Stimulated activated CD8-positive, alpha-beta memory T cell treated with anti-CD3 and anti-CD28 coated beads, Interleukin-7, amount 100 ng/mL, for 24 hours (primary cell): Measurements from ENCODE around the gene WBP1L.
"Not testable (repeated sequence)": the region's sequence is repeated elsewhere in the genome, so short reads cannot be mapped to it uniquely, and the experiment has no call there.

ENCODE experiments used
- DNase-seq: peaks from one replicate; pipeline ENCODE4 v3.0.0-alpha.2; 2020; ENCODE audit warnings: low read depth

WBP1L gene

GRCh38 chr10:102843139-102843538, 99.4 kb downstream of the WBP1L start:
- DNase-seq, result not testable (repeated sequence)

- DNase-seq, result not testable (repeated sequence)
Measured at GRCh38 chr10:102844190-102844776, 100.5 kb downstream of the WBP1L start.

GRCh38 chr10:102845352-102845902, 101.7 kb downstream of the WBP1L start:
- no peak for DNase-seq

DNA sequence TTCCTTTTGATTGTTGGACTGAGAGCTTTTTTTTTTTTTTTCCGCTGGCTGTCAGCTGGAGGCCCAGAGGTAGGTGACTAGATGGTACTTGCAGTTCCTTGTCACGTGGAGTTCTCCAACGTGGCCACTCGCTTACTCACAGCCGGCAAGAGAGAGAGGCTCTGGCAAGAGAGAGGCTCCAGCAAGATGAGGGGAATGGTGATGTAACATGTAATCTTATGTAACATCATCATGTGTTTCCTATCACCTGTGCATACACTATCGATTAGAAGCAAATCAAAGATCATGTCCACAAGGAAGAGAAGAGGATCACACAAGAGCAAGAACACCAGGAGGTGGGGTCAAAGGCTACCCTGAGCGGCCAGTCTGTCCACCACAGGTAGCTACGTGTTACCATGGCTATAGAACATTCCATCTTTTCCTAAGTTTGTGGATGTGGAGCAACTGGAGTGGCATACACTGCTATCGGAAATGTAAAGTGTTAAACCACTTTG, 106.3 kb downstream of the WBP1L start:
- DNase-seq, result no peak

DNA sequence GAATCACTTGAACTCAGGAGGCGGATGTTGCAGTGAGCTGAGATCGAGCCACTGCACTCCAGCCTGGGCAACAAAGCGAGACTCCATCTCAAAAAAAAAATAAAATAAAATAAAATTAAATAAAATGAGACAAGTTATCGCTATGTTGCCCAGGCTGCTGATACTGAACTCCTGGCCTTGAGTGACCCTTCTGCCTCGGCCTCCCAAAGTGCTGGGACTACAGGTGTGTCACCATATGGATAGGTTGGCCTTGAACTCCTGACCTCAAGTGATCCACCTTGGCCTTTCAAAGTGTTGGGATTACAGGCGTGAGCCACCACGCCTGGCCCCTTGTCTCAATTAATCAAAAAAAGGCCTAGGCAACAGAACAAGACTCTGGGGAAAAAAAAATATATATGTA, 109.5 kb downstream of the WBP1L start:
- not testable (repeated sequence) for DNase-seq

DNA sequence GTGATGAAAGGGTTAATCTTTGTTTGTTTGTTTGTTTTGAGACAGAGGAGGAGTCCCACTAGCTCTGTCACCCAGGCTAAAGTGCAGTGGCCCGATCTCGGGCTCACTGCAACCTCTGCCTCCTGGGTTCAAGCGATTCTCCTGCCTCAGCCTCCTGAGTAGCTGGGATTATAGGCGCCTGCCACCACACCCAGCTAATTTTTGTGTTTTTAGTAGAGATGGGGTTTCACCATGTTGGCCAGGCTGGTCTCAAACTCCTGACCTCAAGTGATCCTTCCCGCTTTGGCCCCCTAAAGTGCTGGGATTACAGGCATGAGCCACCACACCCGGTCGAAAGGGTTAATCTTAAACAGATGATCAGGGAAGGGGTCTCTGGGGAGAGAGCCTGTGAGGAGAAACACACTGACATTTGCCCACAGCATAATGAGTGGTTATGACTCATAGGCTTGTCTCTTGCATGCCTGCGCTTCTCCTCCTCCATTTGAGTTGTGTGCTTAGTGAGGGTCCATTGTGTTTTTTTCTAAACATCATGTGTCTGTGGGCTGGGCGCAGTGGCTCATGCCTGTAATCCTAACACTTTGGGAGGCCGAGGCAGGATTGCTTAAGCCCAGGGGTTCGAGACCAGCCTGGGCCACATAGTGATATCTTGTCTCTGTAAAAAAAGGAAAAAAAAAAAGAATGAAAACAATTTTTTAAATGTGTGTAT, 112.1 kb downstream of the WBP1L start:
- DNase-seq, result not testable (repeated sequence)

DNA sequence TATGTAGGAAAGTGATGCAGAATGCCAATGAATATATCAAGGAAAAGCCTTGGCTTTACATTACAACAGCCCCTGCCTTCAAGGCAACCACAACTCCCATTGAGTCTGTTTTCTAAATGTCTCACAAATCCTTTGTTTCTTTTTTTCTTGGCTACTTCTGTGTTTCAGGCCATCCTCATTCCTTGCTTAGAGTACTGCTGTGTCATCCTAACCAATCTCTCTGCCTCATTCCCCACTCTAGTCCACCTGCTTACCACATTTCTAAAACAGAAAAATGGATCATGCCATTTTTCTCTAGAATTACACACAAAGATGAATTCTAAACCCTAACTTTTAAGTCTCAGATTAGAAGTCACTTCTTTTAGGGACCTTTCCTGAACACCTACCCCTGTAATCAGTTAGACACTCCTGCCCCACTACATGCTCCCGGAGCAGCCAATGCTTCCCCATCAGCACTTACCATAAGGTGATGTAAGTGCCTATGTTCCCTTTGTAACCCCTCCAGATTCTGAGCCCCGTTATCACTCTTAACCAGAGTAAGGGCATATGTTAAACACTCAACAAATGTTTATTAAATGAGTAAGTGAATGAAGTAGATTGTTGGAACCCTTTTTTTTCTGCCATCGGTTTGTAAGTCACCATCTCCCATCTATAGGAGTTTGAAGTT, 113.1 kb downstream of the WBP1L start:
- DNase-seq, result no peak

DNA sequence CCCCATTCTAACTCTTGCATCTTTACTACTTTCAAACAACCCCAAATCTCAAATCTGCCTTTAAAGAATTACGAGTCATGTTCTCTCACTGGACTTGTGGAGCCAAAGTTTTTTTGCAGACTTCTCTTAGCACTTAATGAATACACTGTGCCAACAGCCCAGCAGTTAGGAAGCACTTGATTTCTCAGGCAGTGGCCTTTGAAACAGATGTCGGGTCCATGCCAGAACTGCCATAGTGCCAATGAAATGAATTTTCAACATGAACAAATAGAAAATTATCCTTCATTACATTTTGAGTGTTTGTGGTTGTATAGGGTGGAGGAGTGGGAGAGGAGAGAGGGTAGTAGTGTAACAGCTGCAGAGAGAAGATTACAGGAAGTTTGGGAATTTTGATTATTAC, 116.2 kb downstream of the WBP1L start:
- DNase-seq, result no peak

- DNase-seq, result no peak
Measured at GRCh38 chr10:102863660-102864059, 119.9 kb downstream of the WBP1L start.

DNA sequence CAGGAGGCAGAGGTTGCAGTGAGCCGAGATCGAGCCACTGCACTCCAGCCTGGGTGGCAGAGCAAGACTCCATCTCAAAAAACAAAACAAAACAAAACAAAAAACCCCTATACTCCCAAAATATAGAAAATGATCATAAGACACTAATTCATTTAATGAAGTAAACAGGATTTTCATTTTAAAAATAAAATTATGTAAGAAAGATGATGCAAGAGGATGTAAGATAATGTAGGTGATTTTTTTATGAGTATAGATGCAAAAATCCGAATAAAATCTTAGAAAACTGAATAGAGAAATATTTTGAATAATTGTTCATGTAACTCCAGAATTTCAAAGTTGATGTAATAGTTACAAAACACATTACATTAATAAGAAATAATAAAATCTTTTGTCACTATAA, 121.9 kb downstream of the WBP1L start:
- no peak for DNase-seq
